HCEC 1CT (cell line): ENCODE data around the gene LPCAT4.
"Not testable (repeated sequence)": the region's sequence is repeated elsewhere in the genome, so short reads cannot be mapped to it uniquely, and the experiment has no call there.

Experiments
- DNase-seq: peaks from one replicate; pipeline ENCODE4 v3.0.0-alpha.2; 2017

LPCAT4 gene

GRCh38 chr15:34367101-34368081 lies at the start of gene LPCAT4:
Gene LPCAT4, minus strand, starts transcription at chr15:34367196. Its CDS starts 96 bp downstream, at chr15:34367100.
- DNase-seq, result peak; percentile 82

- not testable (repeated sequence) for DNase-seq
Measured at GRCh38 chr15:34409511-34409910, 42.5 kb upstream of the LPCAT4 start.

- not testable (repeated sequence) for DNase-seq
Measured at GRCh38 chr15:34408973-34409372, 42.0 kb upstream of the LPCAT4 start.

GRCh38 chr15:34403899-34404298 lies 36.9 kb upstream of the LPCAT4 start:
- DNase-seq, result not testable (repeated sequence)

- DNase-seq, result not testable (repeated sequence)
Measured at GRCh38 chr15:34403160-34403598, 36.2 kb upstream of the LPCAT4 start.

- DNase-seq, result not testable (repeated sequence)
Measured at GRCh38 chr15:34397637-34398259, 30.8 kb upstream of the LPCAT4 start.

- DNase-seq, result not testable (repeated sequence)
Measured at GRCh38 chr15:34392981-34393380, 26.0 kb upstream of the LPCAT4 start.

GRCh38 chr15:34389594-34390086 lies 22.6 kb upstream of the LPCAT4 start:
- DNase-seq, result not testable (repeated sequence)

GRCh38 chr15:34381829-34382521 lies 15.0 kb upstream of the LPCAT4 start:
- not testable (repeated sequence) for DNase-seq

- not testable (repeated sequence) for DNase-seq
Measured at GRCh38 chr15:34380491-34380890, 13.5 kb upstream of the LPCAT4 start.

- DNase-seq, result no peak
Measured at GRCh38 chr15:34376856-34377255, 9.9 kb upstream of the LPCAT4 start.

GRCh38 chr15:34375541-34375940 lies 8.5 kb upstream of the LPCAT4 start:
- not testable (repeated sequence) for DNase-seq

GRCh38 chr15:34374816-34375215 lies 7.8 kb upstream of the LPCAT4 start:
- DNase-seq, result no peak

GRCh38 chr15:34373951-34374350 lies 7.0 kb upstream of the LPCAT4 start:
- no peak for DNase-seq

- no peak for DNase-seq
Measured at GRCh38 chr15:34370643-34371042, 3.6 kb upstream of the LPCAT4 start.

- no peak for DNase-seq
Measured at GRCh38 chr15:34370129-34370528, 3.1 kb upstream of the LPCAT4 start.

GRCh38 chr15:34366271-34367065 lies 528 bp downstream of the LPCAT4 start:
- peak; percentile 12 for DNase-seq

- no peak for DNase-seq
Measured at GRCh38 chr15:34365836-34366235, 1.2 kb downstream of the LPCAT4 start.

GRCh38 chr15:34365091-34365825 lies 1.7 kb downstream of the LPCAT4 start:
- DNase-seq, result no peak

- DNase-seq, result no peak
Measured at GRCh38 chr15:34364041-34364440, 3.0 kb downstream of the LPCAT4 start.

- no peak for DNase-seq
Measured at GRCh38 chr15:34362047-34362773, 4.8 kb downstream of the LPCAT4 start.
